Neural crest cell (in vitro differentiated cells): Measurements from ENCODE around the gene RGS18. TPM values are rescaled to one million over a fixed set of nuclear protein-coding genes. Genes with fewer than 3 reads are reported as not detected.

Source experiments
- DNase-seq: peaks from one replicate; pipeline ENCODE4 v3.0.0; 2021; ENCODE audit warnings: low read depth, mixed read lengths, low spot score
- H3K27ac Mint-ChIP-seq: one replicate; pipeline ENCODE4 v1.8.0; 2021; ENCODE audit warnings: mild to moderate bottlenecking, mixed read lengths; ENCODE audit not compliant: unreplicated experiment
- H3K27me3 Mint-ChIP-seq: 2 replicates; pipeline ENCODE4 v1.8.0; 2021; ENCODE audit warnings: low read depth, mild to moderate bottlenecking, mixed read lengths
- H3K36me3 Mint-ChIP-seq: 2 replicates; pipeline ENCODE4 v1.8.0; 2021; ENCODE audit warnings: low read depth, mild to moderate bottlenecking, mixed read lengths
- H3K4me1 Mint-ChIP-seq: 2 replicates; pipeline ENCODE4 v1.8.0; 2021; ENCODE audit warnings: mixed read lengths
- H3K4me3 Mint-ChIP-seq: one replicate; pipeline ENCODE4 v1.8.0; 2021; ENCODE audit warnings: mild to moderate bottlenecking, mixed read lengths
- H3K9me3 Mint-ChIP-seq: 2 replicates; pipeline ENCODE4 v1.8.0; 2021; ENCODE audit warnings: mixed read lengths
- total RNA-seq: library from RNA; stranded (reverse); gene quantifications from 2 replicates; pipeline ENCODE4 v1.2.1, GENCODE V29; 2021
- TF ChIP-seq, protein P1 (sequence below): fragments of 200-600 bp; sonication (generic); conservative IDR thresholded peaks from 2 replicates; pipeline ENCODE4 v1.5.0; 2021; ENCODE audit warnings: antibody characterized with exemption, mild to moderate bottlenecking

Gene RGS18
- total RNA-seq, 1 donor from 2014 or later: not detected

- Mint-ChIP-seq H3K4me1 (no peaks in the 10 kb centered on the region), H3K36me3 (no peaks in the 10 kb centered on the region), H3K4me3 (no peak overlapping the region), H3K9me3 (no peaks in the 10 kb centered on the region), H3K27ac (no peak overlapping the region), H3K27me3 (no peaks in the 10 kb centered on the region)
- TF ChIP-seq, protein P1, sequence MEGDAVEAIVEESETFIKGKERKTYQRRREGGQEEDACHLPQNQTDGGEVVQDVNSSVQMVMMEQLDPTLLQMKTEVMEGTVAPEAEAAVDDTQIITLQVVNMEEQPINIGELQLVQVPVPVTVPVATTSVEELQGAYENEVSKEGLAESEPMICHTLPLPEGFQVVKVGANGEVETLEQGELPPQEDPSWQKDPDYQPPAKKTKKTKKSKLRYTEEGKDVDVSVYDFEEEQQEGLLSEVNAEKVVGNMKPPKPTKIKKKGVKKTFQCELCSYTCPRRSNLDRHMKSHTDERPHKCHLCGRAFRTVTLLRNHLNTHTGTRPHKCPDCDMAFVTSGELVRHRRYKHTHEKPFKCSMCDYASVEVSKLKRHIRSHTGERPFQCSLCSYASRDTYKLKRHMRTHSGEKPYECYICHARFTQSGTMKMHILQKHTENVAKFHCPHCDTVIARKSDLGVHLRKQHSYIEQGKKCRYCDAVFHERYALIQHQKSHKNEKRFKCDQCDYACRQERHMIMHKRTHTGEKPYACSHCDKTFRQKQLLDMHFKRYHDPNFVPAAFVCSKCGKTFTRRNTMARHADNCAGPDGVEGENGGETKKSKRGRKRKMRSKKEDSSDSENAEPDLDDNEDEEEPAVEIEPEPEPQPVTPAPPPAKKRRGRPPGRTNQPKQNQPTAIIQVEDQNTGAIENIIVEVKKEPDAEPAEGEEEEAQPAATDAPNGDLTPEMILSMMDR: no peak
- no peak for DNase-seq
These were observed 24.8 kb upstream of the RGS18 start for GRCh38 chr1:192133350-192133926.

GRCh38 chr1:192140382-192140781 lies 17.9 kb upstream of the RGS18 start:
- no peak for DNase-seq
- no peaks in the 10 kb centered on the region for H3K27me3 Mint-ChIP-seq
- no peak overlapping the region for H3K27ac Mint-ChIP-seq
- no peaks in the 10 kb centered on the region for H3K4me1 Mint-ChIP-seq
- H3K4me3 Mint-ChIP-seq: no peak overlapping the region
- no peaks in the 10 kb centered on the region for H3K36me3 Mint-ChIP-seq
- H3K9me3 Mint-ChIP-seq: no peaks in the 10 kb centered on the region
- TF ChIP-seq, protein P1: no peak

DNA sequence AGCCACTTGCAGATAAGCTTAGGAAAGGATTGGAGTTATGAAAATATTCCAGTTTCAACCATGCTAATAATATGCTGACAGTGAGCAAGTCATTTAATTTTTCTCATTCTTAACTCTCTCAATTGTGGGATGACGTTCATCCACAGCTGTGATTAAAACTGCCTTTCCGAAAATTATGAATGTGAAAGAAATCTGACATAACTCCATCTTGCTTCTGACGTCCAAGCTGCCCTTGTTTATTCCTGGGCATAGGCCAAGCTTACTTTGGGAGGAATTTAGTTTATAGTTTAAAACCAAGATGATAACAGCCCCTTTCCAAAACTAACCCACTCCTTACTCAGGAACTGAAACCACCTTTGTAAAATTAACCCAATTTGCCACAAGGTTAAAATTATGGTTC lies 11.0 kb upstream of the RGS18 start:
- Mint-ChIP-seq H3K9me3 (peaks cover 5% of the 10 kb centered on the region), H3K36me3 (no peaks in the 10 kb centered on the region), H3K27me3 (no peaks in the 10 kb centered on the region), H3K4me1 (no peaks in the 10 kb centered on the region), H3K4me3 (no peak overlapping the region), H3K27ac (no peak overlapping the region)
- TF ChIP-seq, protein P1: no peak
- no peak for DNase-seq

GRCh38 chr1:192147696-192148095 lies 10.6 kb upstream of the RGS18 start:
- Mint-ChIP-seq H3K36me3 (no peaks in the 10 kb centered on the region), H3K4me1 (no peaks in the 10 kb centered on the region), H3K27me3 (no peaks in the 10 kb centered on the region), H3K4me3 (no peak overlapping the region), H3K27ac (no peak overlapping the region), H3K9me3 (peaks cover 5% of the 10 kb centered on the region)
- DNase-seq: no peak
- TF ChIP-seq, protein P1: no peak

- Mint-ChIP-seq H3K27ac (no peak overlapping the region), H3K36me3 (no peaks in the 10 kb centered on the region), H3K4me1 (no peaks in the 10 kb centered on the region), H3K9me3 (peaks cover 5% of the 10 kb centered on the region), H3K27me3 (no peaks in the 10 kb centered on the region), H3K4me3 (no peak overlapping the region)
- TF ChIP-seq, protein P1: no peak
- no peak for DNase-seq
These were observed 7.1 kb upstream of the RGS18 start for GRCh38 chr1:192151176-192151575.

- TF ChIP-seq, protein P1: no peak
- H3K4me3 Mint-ChIP-seq: no peak overlapping the region
- H3K36me3 Mint-ChIP-seq: no peaks in the 10 kb centered on the region
- DNase-seq: no peak
- no peak overlapping the region for H3K27ac Mint-ChIP-seq
- peaks cover 3% of the 10 kb centered on the region for H3K9me3 Mint-ChIP-seq
- H3K27me3 Mint-ChIP-seq: no peaks in the 10 kb centered on the region
- no peaks in the 10 kb centered on the region for H3K4me1 Mint-ChIP-seq
These were observed 5.0 kb upstream of the RGS18 start for GRCh38 chr1:192153276-192153675.
